Measurements from ENCODE around the gene GAL3ST3.

Gene GAL3ST3

GRCh38 chr11:66068923-66069714 lies 20.2 kb upstream of the GAL3ST3 start:
- DNase-seq, result peak; percentile 74

- DNase-seq, result peak; percentile 86
These were observed 19.3 kb upstream of the GAL3ST3 start for GRCh38 chr11:66068154-66068821.

GRCh38 chr11:66067640-66068039 lies 18.7 kb upstream of the GAL3ST3 start:
- DNase-seq, result no peak

- DNase-seq, result no peak
These were observed 17.8 kb upstream of the GAL3ST3 start for GRCh38 chr11:66066751-66067150.

GRCh38 chr11:66064571-66064970 lies 15.6 kb upstream of the GAL3ST3 start:
- DNase-seq, result no peak

- DNase-seq, result no peak
These were observed 14.9 kb upstream of the GAL3ST3 start for GRCh38 chr11:66063900-66064299.

- no peak for DNase-seq
These were observed 13.4 kb upstream of the GAL3ST3 start for GRCh38 chr11:66062408-66062807.

GRCh38 chr11:66061268-66061667 lies 12.3 kb upstream of the GAL3ST3 start:
- no peak for DNase-seq

GRCh38 chr11:66059966-66060680 lies 11.2 kb upstream of the GAL3ST3 start:
- DNase-seq, result no peak

GRCh38 chr11:66056501-66056900 lies 7.5 kb upstream of the GAL3ST3 start:
- DNase-seq, result no peak

GRCh38 chr11:66055021-66055420 lies 6.1 kb upstream of the GAL3ST3 start:
- no peak for DNase-seq

- no peak for DNase-seq
These were observed 3.7 kb upstream of the GAL3ST3 start for GRCh38 chr11:66052664-66052982.

- DNase-seq, result peak; percentile 100
These were observed 3.1 kb upstream of the GAL3ST3 start, which contains the start of gene SF3B2 for GRCh38 chr11:66051766-66052663. Gene SF3B2 (plus strand): TSS chr11:66052364. CDS start chr11:66052385, 21 bp downstream.

- peak; percentile 30 for DNase-seq
These were observed 2.4 kb upstream of the GAL3ST3 start for GRCh38 chr11:66051371-66051765.

GRCh38 chr11:66050581-66051231 lies 1.7 kb upstream of the GAL3ST3 start:
- DNase-seq, result no peak

- DNase-seq, result no peak
These were observed 1.2 kb downstream of the GAL3ST3 start for GRCh38 chr11:66047541-66048365.

- DNase-seq, result peak; percentile 50
These were observed 2.1 kb downstream of the GAL3ST3 start for GRCh38 chr11:66046901-66047300.

- peak; percentile 96 for DNase-seq
These were observed 3.8 kb downstream of the GAL3ST3 start for GRCh38 chr11:66045177-66045639.

- no peak for DNase-seq
These were observed 4.2 kb downstream of the GAL3ST3 start for GRCh38 chr11:66044757-66045156.

GRCh38 chr11:66042996-66043906 lies 5.7 kb downstream of the GAL3ST3 start:
- no peak for DNase-seq

All from RPMI8226 (cell line).